Measurements from ENCODE around the gene ETV7. TPM values are rescaled to one million over a fixed set of nuclear protein-coding genes. Genes with fewer than 3 reads are reported as not detected.

Gene ETV7
- total and polyA plus RNA-seq, 2 donors (not counting 1 experiment from before 2014, with no cell fraction given): 0.96 to 2.0 TPM

- no peak overlapping the region for H3K4me2 ChIP-seq (replicated peaks; ENCODE audit: low read depth, low read length, poor library complexity, severe bottlenecking)
- peaks cover 44% of the 10 kb centered on the region for H3K27me3 Mint-ChIP-seq
- no peak for DNase-seq
- H3K27me3 ChIP-seq (replicated peaks in 1 of 4; ENCODE audit: control extremely low read depth in 1 of 4, control insufficient read depth in 3 of 4, insufficient read depth in 4 of 4, low read length in 3 of 4): peaks cover 0 to 38% (median 14%) of the 10 kb centered on the region in 4 experiments
- no peaks in the 10 kb centered on the region for H3K79me2 ChIP-seq (ENCODE audit: control insufficient read depth, insufficient read depth, low read length)
- intact Hi-C loops (cut with micrococcal nuclease): no loop called here
- TF ChIP-seq EZH2 (IDR thresholded peaks at IDR 0.05; ENCODE audit: borderline replicate concordance, insufficient read depth, low read depth, low read length, poor library complexity, severe bottlenecking) (no peak), CTCF (IDR thresholded peaks at IDR 0.05) (no peak)
- ChIA-PET POLR2A (no interaction called here), CTCF (interaction anchor here (1.4 kb wide), 1 partner anchor 87 kb away, joined by 3 read pairs; no protein-coding TSS in a partner anchor)
- H3K4me3 ChIP-seq (ENCODE audit: control extremely low read depth in 1 of 5, extremely low read depth in 1 of 5, insufficient read depth in 1 of 5, low read depth in 2 of 5, low read length in 4 of 5): no peak overlapping the region
- H4K20me1 ChIP-seq (ENCODE audit: control insufficient read depth, insufficient read depth, low read length, poor library complexity, severe bottlenecking): no peaks in the 10 kb centered on the region
- peaks cover 20 to 22% of the 10 kb centered on the region in 2 donors for H3K4me1 ChIP-seq (ENCODE audit: control insufficient read depth in 2 of 2, insufficient read depth in 2 of 2, low read length in 2 of 2)
- no peak overlapping the region for H2AFZ ChIP-seq (ENCODE audit: insufficient read depth, low read depth, low read length, poor library complexity, severe bottlenecking)
- no peak overlapping the region for H3K9ac ChIP-seq (ENCODE audit: low read length)
- no peaks in the 10 kb centered on the region for H3K9me3 Mint-ChIP-seq (ENCODE audit: insufficient read depth)
- no peaks in the 10 kb centered on the region for H3K36me3 ChIP-seq (replicated peaks in 1 of 2; ENCODE audit: control extremely low read depth in 1 of 2, control insufficient read depth in 1 of 2, extremely low read depth in 1 of 2, insufficient read depth in 2 of 2, low read length in 1 of 2)
- no peaks in the 10 kb centered on the region for H3K9me3 ChIP-seq (ENCODE audit: control extremely low read depth in 1 of 3, control insufficient read depth in 2 of 3, insufficient read depth in 1 of 3, low read length in 2 of 3)
- H3K27ac ChIP-seq (ENCODE audit: low read length in 2 of 2): no peak overlapping the region
- H3K4me3 Mint-ChIP-seq: no peak overlapping the region
- no peak for ATAC-seq (ENCODE audit: low read depth)
- peaks cover 24% of the 10 kb centered on the region for H3K4me1 Mint-ChIP-seq
- H3K27ac Mint-ChIP-seq: no peak overlapping the region
Measured at GRCh38 chr6:36389353-36389752, 1.9 kb upstream of the ETV7 start.

GRCh38 chr6:36386495-36387439, 702 bp downstream of the ETV7 start:
- peaks cover 41% of the 10 kb centered on the region for H3K27me3 Mint-ChIP-seq
- peak overlapping the region; percentile 87 for H3K4me3 Mint-ChIP-seq
- ATAC-seq (ENCODE audit: low read depth) (peak; percentile 39), DNase-seq (no peak)
- H4K20me1 ChIP-seq (ENCODE audit: control insufficient read depth, insufficient read depth, low read length, poor library complexity, severe bottlenecking): no peaks in the 10 kb centered on the region
- 1% methylated on average over 30 of the region's 33 CpGs for WGBS (ENCODE audit: insufficient coverage)
- H3K27ac Mint-ChIP-seq: no peak overlapping the region
- H3K27me3 ChIP-seq (replicated peaks in 1 of 4; ENCODE audit: control extremely low read depth in 1 of 4, control insufficient read depth in 3 of 4, insufficient read depth in 4 of 4, low read length in 3 of 4): peaks cover 0 to 32% (median 14%) of the 10 kb centered on the region in 4 experiments
- TF ChIP-seq CTCF (IDR thresholded peaks at IDR 0.05) (no peak), EZH2 (IDR thresholded peaks at IDR 0.05; ENCODE audit: borderline replicate concordance, insufficient read depth, low read depth, low read length, poor library complexity, severe bottlenecking) (no peak)
- peaks cover 30% of the 10 kb centered on the region for H3K4me1 Mint-ChIP-seq
- H3K9me3 ChIP-seq (ENCODE audit: control extremely low read depth in 1 of 3, control insufficient read depth in 2 of 3, insufficient read depth in 1 of 3, low read length in 2 of 3): no peaks in the 10 kb centered on the region
- peak overlapping the region; percentile 83 for H2AFZ ChIP-seq (ENCODE audit: insufficient read depth, low read depth, low read length, poor library complexity, severe bottlenecking)
- no peaks in the 10 kb centered on the region for H3K79me2 ChIP-seq (ENCODE audit: control insufficient read depth, insufficient read depth, low read length)
- H3K36me3 ChIP-seq (replicated peaks in 1 of 2; ENCODE audit: control extremely low read depth in 1 of 2, control insufficient read depth in 1 of 2, extremely low read depth in 1 of 2, insufficient read depth in 2 of 2, low read length in 1 of 2): no peaks in the 10 kb centered on the region
- peak overlapping the region; percentile 90 for H3K4me2 ChIP-seq (replicated peaks; ENCODE audit: low read depth, low read length, poor library complexity, severe bottlenecking)
- H3K4me3 ChIP-seq (ENCODE audit: control extremely low read depth in 1 of 5, extremely low read depth in 1 of 5, insufficient read depth in 1 of 5, low read depth in 2 of 5, low read length in 4 of 5): peak overlapping the region; percentile 56 to 74 (median 67)
- H3K9ac ChIP-seq (ENCODE audit: low read length): peak overlapping the region; percentile 70
- POLR2A ChIA-PET: no interaction called here
- H3K27ac ChIP-seq (ENCODE audit: low read length in 2 of 2): peak overlapping the region in 1 of 2 donors; percentile 28
- CTCF ChIA-PET: interaction anchor here (0.5 to 1.0 kb wide), 2 partner anchors 85 to 171 kb away, joined by 3 to 7 read pairs; no protein-coding TSS in a partner anchor
- peaks cover 20 to 32% of the 10 kb centered on the region in 2 donors for H3K4me1 ChIP-seq (ENCODE audit: control insufficient read depth in 2 of 2, insufficient read depth in 2 of 2, low read length in 2 of 2)
- H3K9me3 Mint-ChIP-seq (ENCODE audit: insufficient read depth): no peaks in the 10 kb centered on the region
- intact Hi-C loops (cut with micrococcal nuclease): no loop called here

All from B cell (primary cell).